Kidney epithelial cell (primary cell): ENCODE measurements around the gene DOCK10. TPM values are rescaled to one million over a fixed set of nuclear protein-coding genes. Genes with fewer than 3 reads are reported as not detected.

Experiments used
- DNase-seq: peaks from one replicate; pipeline ENCODE4 v3.0.0-alpha.2; 2010; ENCODE audit warnings: low read depth
- H3K27me3 ChIP-seq: 2 replicates; pipeline ENCODE4 v1.6.0; 2011; ENCODE audit warnings: low read length; ENCODE audit not compliant: control insufficient read depth, insufficient read depth
- H3K36me3 ChIP-seq: 2 replicates; pipeline ENCODE4 v1.5.1; 2011; ENCODE audit warnings: low read length; ENCODE audit not compliant: control insufficient read depth, insufficient read depth
- H3K4me3 ChIP-seq: 2 replicates; pipeline ENCODE4 v1.5.1; 2011; ENCODE audit warnings: low read depth, mild to moderate bottlenecking, control low read depth, low read length
- total RNA-seq: library from RNA; depleted of rRNA; stranded (reverse); fragments of >200 nt; gene quantifications from 2 replicates; pipeline ENCODE4 v1.2.3, GENCODE V29; 2015
- TF ChIP-seq, protein P1 (sequence below): IDR thresholded peaks from 2 replicates; pipeline ENCODE4 v1.5.1; 2011; ENCODE audit warnings: mild to moderate bottlenecking, moderate library complexity, low read length, control low read depth, inconsistent platforms; ENCODE audit not compliant: insufficient read depth, poor library complexity, severe bottlenecking

The DOCK10 gene
- total RNA-seq, 1 donor from 2014 or later, result 5.0 TPM

DNA sequence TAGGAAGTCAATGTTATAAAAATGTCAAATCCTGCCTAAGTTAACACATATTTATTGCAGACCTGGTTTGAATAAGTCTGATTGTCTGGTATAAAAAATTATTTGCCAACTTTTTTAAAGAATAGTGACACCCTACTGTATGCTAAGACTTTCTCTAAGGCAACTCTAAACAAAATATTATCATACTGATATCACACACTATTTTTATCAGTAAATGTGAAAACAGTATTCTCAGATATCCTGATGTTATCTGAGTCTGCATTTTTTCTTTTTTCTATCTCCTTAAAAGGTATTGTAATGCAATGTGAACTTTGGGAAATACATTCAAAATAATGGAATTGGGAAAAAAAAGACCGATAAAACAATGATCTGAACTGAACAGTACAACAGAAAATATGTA is 127.1 kb downstream of the DOCK10 start:
- Histone ChIP-seq H3K4me3 (no peak overlapping the region), H3K27me3 (no peaks in the 10 kb centered on the region), H3K36me3 (no peaks in the 10 kb centered on the region)
- DNase-seq, result no peak
- TF ChIP-seq, protein P1, sequence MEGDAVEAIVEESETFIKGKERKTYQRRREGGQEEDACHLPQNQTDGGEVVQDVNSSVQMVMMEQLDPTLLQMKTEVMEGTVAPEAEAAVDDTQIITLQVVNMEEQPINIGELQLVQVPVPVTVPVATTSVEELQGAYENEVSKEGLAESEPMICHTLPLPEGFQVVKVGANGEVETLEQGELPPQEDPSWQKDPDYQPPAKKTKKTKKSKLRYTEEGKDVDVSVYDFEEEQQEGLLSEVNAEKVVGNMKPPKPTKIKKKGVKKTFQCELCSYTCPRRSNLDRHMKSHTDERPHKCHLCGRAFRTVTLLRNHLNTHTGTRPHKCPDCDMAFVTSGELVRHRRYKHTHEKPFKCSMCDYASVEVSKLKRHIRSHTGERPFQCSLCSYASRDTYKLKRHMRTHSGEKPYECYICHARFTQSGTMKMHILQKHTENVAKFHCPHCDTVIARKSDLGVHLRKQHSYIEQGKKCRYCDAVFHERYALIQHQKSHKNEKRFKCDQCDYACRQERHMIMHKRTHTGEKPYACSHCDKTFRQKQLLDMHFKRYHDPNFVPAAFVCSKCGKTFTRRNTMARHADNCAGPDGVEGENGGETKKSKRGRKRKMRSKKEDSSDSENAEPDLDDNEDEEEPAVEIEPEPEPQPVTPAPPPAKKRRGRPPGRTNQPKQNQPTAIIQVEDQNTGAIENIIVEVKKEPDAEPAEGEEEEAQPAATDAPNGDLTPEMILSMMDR, result no peak

DNA sequence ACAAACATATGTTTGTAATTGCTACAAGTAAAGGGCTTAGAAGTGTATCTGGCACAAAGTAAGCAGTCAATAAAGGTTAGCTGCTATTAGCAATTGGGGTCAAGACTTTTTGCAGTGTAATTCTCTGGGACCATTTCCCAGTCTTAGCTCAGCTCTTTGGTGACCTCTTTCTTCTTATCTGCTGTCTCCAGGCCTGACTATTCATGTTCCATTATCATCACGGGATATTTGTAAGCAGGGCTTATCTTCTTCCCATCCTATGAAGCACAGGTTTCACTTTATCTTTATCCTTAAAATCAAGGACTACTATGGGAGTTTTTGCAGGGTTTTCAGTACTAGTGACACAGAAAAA is 131.7 kb downstream of the DOCK10 start:
- H3K36me3 ChIP-seq, result no peaks in the 10 kb centered on the region
- TF ChIP-seq, protein P1, result no peak
- no peak overlapping the region for H3K4me3 ChIP-seq
- no peak for DNase-seq
- H3K27me3 ChIP-seq, result no peaks in the 10 kb centered on the region

DNA sequence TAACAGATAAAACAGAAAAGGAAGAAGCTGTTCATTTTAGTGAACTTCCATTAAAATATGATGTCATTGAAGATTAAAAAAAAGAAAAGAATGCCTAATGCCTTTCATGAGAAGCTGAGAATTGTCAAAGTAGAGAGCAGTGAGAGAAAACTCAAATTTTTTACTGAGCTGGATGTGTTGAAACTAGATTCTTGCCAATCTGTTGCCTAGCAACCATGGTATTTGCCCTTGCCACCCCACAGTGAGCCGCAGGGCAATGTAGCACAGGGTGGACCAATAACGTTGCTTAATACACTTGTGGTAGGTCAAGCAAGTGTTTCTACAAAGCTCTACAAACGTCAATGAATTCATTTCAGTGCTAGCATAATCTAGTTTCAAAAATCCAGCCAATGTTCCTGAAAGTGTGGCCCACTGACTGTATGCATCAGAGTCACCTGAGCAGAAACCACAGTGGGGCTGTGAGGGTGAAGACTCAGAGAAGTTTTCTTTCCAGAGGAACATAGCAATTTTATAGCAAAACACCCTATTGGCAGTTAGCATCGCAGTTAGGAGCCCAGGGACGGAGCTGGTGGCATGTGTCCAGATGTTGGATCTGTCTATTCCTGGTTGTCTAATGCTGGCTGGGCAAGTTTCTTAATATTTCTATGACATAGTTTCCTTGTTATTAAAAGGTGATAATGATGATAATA is 132.2 kb downstream of the DOCK10 start:
- TF ChIP-seq, protein P1, result no peak
- H3K4me3 ChIP-seq, result no peak overlapping the region
- no peaks in the 10 kb centered on the region for H3K27me3 ChIP-seq
- peak; percentile 87 for DNase-seq
- H3K36me3 ChIP-seq, result no peaks in the 10 kb centered on the region

DNA sequence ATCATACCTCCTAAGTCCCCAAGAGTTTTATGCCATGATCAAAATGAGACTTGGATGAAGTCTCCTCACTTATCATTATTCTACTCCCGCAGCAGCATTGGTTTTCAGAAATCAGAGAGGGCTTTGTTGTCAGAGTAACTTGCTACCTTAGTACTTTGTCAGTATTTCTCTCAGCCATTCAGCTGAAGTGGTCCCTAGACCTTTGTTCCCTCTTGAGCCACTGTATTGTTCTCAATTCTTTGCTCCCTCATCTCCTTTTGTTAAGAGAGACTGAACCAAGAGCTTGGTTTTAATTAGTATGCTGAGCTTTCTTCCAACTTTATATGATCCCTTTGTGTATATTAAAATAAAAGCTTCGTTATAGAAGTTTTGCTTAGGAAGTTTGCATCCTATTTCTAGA is 133.4 kb downstream of the DOCK10 start:
- H3K27me3 ChIP-seq, result no peaks in the 10 kb centered on the region
- no peaks in the 10 kb centered on the region for H3K36me3 ChIP-seq
- TF ChIP-seq, protein P1, result no peak
- DNase-seq, result no peak
- H3K4me3 ChIP-seq, result no peak overlapping the region

DNA sequence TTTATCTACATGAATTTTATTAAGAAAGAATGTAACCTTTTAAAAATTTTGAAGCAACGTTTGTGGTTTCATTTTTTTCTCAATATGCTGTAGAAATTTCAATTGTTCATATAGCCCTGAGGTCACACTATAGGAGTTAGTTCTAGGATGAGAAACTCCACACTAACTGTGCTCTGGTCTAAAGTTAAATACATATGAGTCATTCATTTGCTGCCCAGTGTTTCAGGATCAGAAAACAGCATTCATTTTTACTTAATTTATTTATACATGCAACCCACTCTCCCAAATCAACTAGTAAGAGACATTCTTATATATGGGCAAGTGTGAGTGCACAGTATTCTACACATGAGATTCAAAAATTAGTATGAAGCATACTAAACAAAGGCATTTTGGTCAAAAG is 137.9 kb downstream of the DOCK10 start:
- Histone ChIP-seq H3K4me3 (no peak overlapping the region), H3K36me3 (no peaks in the 10 kb centered on the region), H3K27me3 (no peaks in the 10 kb centered on the region)
- no peak for DNase-seq
- TF ChIP-seq, protein P1, result no peak

DNA sequence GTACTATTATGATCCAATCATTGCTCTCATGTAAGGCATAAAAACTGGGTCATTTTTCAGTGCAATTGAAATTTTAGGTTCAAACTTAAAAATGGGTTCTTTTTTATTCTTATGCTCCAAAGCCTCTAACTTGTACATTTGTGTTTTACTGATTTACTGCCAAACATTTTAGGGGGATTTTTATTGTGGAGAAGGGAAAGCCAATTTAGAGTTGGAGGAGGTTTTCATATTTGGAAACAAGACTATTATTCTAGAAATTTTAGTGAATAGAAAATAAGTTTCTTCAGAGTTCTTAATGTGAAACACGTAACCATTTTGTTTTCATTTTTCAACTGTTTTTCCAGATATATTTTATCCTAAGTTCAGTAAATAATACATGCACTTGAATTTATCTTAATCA is 138.6 kb downstream of the DOCK10 start:
- H3K4me3 ChIP-seq, result no peak overlapping the region
- DNase-seq, result no peak
- no peaks in the 10 kb centered on the region for H3K36me3 ChIP-seq
- TF ChIP-seq, protein P1, result no peak
- no peaks in the 10 kb centered on the region for H3K27me3 ChIP-seq
